GM12872 (cell line): ENCODE data around the gene MPND.

ENCODE experiments used
- CTCF ChIP-seq: IDR thresholded peaks from 3 replicates; pipeline ENCODE4 v1.5.1; 2011; ENCODE audit warnings: low read depth, mild to moderate bottlenecking, low read length, moderate library complexity; ENCODE audit not compliant: insufficient read depth

Gene MPND

GRCh38 chr19:4371247-4372164 lies 28.1 kb downstream of the MPND start:
- TF ChIP-seq CTCF, result no peak

- TF ChIP-seq CTCF, result no peak
Observed at GRCh38 chr19:4372165-4373012, 29.0 kb downstream of the MPND start.

GRCh38 chr19:4373013-4373367 lies 29.6 kb downstream of the MPND start:
- no peak for TF ChIP-seq CTCF

GRCh38 chr19:4373601-4374497 lies 30.5 kb downstream of the MPND start:
- TF ChIP-seq CTCF, result no peak

GRCh38 chr19:4374498-4375163 lies 31.3 kb downstream of the MPND start:
- TF ChIP-seq CTCF, result no peak

- peak; percentile 72 for TF ChIP-seq CTCF
Observed at GRCh38 chr19:4375164-4376027, 32.0 kb downstream of the MPND start.
